Measurements from ENCODE around the gene CRP.
"Not testable (repeated sequence)": the region's sequence is repeated elsewhere in the genome, so short reads cannot be mapped to it uniquely, and the experiment has no call there.

Gene CRP

GRCh38 chr1:159699653-159700052 lies 14.7 kb downstream of the CRP start:
- DNase-seq (ENCODE audit: low spot score), result no peak

- no peak for DNase-seq (ENCODE audit: low spot score)
Measured at GRCh38 chr1:159699246-159699645, 15.1 kb downstream of the CRP start.

- no peak for DNase-seq (ENCODE audit: low spot score)
Measured at GRCh38 chr1:159687511-159687910, 26.9 kb downstream of the CRP start.

- DNase-seq (ENCODE audit: low spot score), result no peak
Measured at GRCh38 chr1:159686599-159687299, 27.6 kb downstream of the CRP start.

GRCh38 chr1:159678939-159679338 lies 35.5 kb downstream of the CRP start:
- no peak for DNase-seq (ENCODE audit: low spot score)

GRCh38 chr1:159675046-159675445 lies 39.3 kb downstream of the CRP start:
- no peak for DNase-seq (ENCODE audit: low spot score)

- not testable (repeated sequence) for DNase-seq (ENCODE audit: low spot score)
Measured at GRCh38 chr1:159672390-159672789, 42.0 kb downstream of the CRP start.

- DNase-seq (ENCODE audit: low spot score), result no peak
Measured at GRCh38 chr1:159669338-159669737, 45.1 kb downstream of the CRP start.

- no peak for DNase-seq (ENCODE audit: low spot score)
Measured at GRCh38 chr1:159668739-159669138, 45.6 kb downstream of the CRP start.

- DNase-seq (ENCODE audit: low spot score), result no peak
Measured at GRCh38 chr1:159664247-159664646, 50.1 kb downstream of the CRP start.

GRCh38 chr1:159663552-159663951 lies 50.8 kb downstream of the CRP start:
- no peak for DNase-seq (ENCODE audit: low spot score)

Measured in ecto neural progenitor cell (in vitro differentiated cells).